Calu3 (cell line): ENCODE data around the gene CHMP4B. TPM values are rescaled to one million over a fixed set of nuclear protein-coding genes. Genes with fewer than 3 reads are reported as not detected.

Experiments
- BruUV-seq: library from RNA; stranded (reverse); fragments of 400-500 nt; replicated peaks from 2 replicates; lab custom pipeline; 2021; lab: Mats Ljungman, UMichigan
- CTCF ChIA-PET: fragments of 300-600 bp; sonication (Branson Sonifier 250); formaldehyde crosslinking; loops from one replicate; lab custom pipeline; 2022; ENCODE audit warnings: antibody characterized with exemption; lab: Charles Lee
- DNase-seq: peaks from one replicate; pipeline ENCODE4 v3.0.0; 2022
- H3K27ac Mint-ChIP-seq: one replicate; pipeline ENCODE4 v1.8.0; 2022; ENCODE audit warnings: mixed read lengths; ENCODE audit not compliant: unreplicated experiment
- H3K27me3 Mint-ChIP-seq: one replicate; pipeline ENCODE4 v1.8.0; 2022; ENCODE audit warnings: mixed read lengths; ENCODE audit not compliant: unreplicated experiment
- H3K36me3 Mint-ChIP-seq: one replicate; pipeline ENCODE4 v1.8.0; 2022; ENCODE audit warnings: mild to moderate bottlenecking, moderate library complexity, mixed read lengths; ENCODE audit not compliant: insufficient read depth, unreplicated experiment
- H3K4me1 Mint-ChIP-seq: one replicate; pipeline ENCODE4 v1.8.0; 2022; ENCODE audit warnings: mild to moderate bottlenecking, low read depth, mixed read lengths; ENCODE audit not compliant: unreplicated experiment
- H3K4me3 Mint-ChIP-seq: one replicate; pipeline ENCODE4 v1.8.0; 2022; ENCODE audit warnings: mild to moderate bottlenecking, low read depth, moderate library complexity, mixed read lengths; ENCODE audit not compliant: unreplicated experiment
- H3K9me3 Mint-ChIP-seq: one replicate; pipeline ENCODE4 v1.8.0; 2022; ENCODE audit warnings: low read depth, mixed read lengths; ENCODE audit not compliant: unreplicated experiment
- intact Hi-C: fragments of 100-400 bp; cut with micrococcal nuclease; formaldehyde crosslinking; loops from one replicate; pipeline ENCODE4 v1.10.0; 2022; ENCODE audit not compliant: unreplicated experiment
- total RNA-seq: library from RNA; stranded (reverse); gene quantifications from 2 replicates; pipeline ENCODE4 v1.2.3, GENCODE V29; 2022
- TF ChIP-seq, protein P1 (sequence below): fragments of 200-600 bp; IDR thresholded peaks from one replicate; pipeline ENCODE4 v1.8.0; 2022; ENCODE audit warnings: antibody characterized with exemption; ENCODE audit not compliant: unreplicated experiment

CHMP4B gene
- total RNA-seq, 1 experiment from 2014 or later, result 234 TPM

DNA sequence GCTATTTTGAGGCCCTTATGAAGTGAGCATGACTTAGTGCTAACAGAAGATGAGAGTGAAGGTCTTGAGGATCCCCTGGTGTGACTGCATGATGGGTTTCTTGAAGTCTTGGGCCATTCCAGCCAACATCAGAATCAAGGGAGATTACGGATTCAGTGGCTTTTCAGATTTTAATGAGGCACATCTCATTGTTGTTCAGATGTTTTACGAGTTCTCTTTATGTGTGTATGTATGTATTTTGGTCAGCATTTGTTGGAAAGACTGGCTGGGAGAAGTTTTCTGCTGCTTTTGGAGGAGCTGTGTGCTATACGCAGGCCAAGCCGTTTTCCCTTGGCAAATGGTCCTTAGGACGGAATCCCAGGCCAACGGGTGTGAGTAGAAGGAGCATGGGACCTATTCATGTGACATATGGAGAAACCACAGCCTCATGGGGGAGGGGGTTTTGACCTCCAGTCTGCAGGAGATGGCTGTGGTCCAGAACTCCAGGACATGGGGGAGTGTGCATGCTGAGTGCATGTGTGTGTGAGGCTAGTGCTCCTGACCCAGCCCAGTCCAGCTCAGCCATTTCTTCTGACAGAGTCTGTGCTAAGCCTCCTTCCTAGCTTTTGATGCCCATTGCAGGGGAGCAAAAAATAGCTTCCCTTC is 35.3 kb downstream of the CHMP4B start:
- H3K27ac Mint-ChIP-seq, result peak overlapping the region; percentile 45

DNA sequence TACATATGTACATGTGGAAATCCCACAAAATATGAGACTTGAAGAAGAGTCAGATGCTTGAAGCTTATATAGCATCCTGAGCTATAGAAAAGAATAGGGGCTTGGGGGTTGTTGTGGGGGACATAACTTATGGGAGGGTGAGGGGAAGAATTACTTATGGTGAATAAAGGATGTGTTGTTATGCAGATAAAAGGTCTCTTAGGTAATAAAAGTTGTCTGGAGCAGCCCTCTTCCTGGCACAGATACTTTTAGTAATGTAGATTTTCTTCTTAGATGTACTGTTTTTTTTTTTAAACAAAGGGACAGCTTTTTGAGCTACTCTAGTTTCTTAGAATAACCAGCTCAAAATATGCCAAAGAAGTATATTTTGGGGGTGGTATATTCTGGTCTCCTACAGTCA is 35.9 kb downstream of the CHMP4B start:
- TF ChIP-seq, protein P1, sequence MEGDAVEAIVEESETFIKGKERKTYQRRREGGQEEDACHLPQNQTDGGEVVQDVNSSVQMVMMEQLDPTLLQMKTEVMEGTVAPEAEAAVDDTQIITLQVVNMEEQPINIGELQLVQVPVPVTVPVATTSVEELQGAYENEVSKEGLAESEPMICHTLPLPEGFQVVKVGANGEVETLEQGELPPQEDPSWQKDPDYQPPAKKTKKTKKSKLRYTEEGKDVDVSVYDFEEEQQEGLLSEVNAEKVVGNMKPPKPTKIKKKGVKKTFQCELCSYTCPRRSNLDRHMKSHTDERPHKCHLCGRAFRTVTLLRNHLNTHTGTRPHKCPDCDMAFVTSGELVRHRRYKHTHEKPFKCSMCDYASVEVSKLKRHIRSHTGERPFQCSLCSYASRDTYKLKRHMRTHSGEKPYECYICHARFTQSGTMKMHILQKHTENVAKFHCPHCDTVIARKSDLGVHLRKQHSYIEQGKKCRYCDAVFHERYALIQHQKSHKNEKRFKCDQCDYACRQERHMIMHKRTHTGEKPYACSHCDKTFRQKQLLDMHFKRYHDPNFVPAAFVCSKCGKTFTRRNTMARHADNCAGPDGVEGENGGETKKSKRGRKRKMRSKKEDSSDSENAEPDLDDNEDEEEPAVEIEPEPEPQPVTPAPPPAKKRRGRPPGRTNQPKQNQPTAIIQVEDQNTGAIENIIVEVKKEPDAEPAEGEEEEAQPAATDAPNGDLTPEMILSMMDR, result no peak
- Mint-ChIP-seq H3K4me1 (peaks cover 52% of the 10 kb centered on the region), H3K27ac (no peak overlapping the region), H3K36me3 (peaks cover 39% of the 10 kb centered on the region), H3K4me3 (no peak overlapping the region), H3K9me3 (no peaks in the 10 kb centered on the region), H3K27me3 (no peaks in the 10 kb centered on the region)
- intact Hi-C loops, result no loop called here
- CTCF ChIA-PET, result interaction anchor here (0.7 kb wide), 1 partner anchor 86 kb away, joined by 3 read pairs; no protein-coding TSS in a partner anchor
- no TSS peak for BruUV-seq
- DNase-seq, result no peak

More for the DNA sequence above, 35.3 kb downstream of the CHMP4B start:
- H3K4me1 Mint-ChIP-seq, result peaks cover 58% of the 10 kb centered on the region
- H3K4me3 Mint-ChIP-seq, result no peak overlapping the region
- H3K9me3 Mint-ChIP-seq, result no peaks in the 10 kb centered on the region
- H3K27me3 Mint-ChIP-seq, result no peaks in the 10 kb centered on the region
- BruUV-seq, result no TSS peak
- TF ChIP-seq, protein P1, result no peak
- peaks cover 33% of the 10 kb centered on the region for H3K36me3 Mint-ChIP-seq
- intact Hi-C loops, result no loop called here
- DNase-seq, result no peak
- CTCF ChIA-PET, result interaction anchor here (0.5 kb wide), 1 partner anchor 1036 kb away, joined by 3 read pairs; no protein-coding TSS in a partner anchor

GRCh38 chr20:33848391-33848790 is 37.2 kb downstream of the CHMP4B start:
- no TSS peak for BruUV-seq
- Mint-ChIP-seq H3K4me1 (peaks cover 45% of the 10 kb centered on the region), H3K27ac (no peak overlapping the region), H3K9me3 (no peaks in the 10 kb centered on the region), H3K4me3 (no peak overlapping the region), H3K36me3 (peaks cover 52% of the 10 kb centered on the region), H3K27me3 (no peaks in the 10 kb centered on the region)
- DNase-seq, result no peak
- intact Hi-C loops, result no loop called here
- TF ChIP-seq, protein P1, result no peak
- CTCF ChIA-PET, result no interaction called here

GRCh38 chr20:33850159-33850558 is 39.0 kb downstream of the CHMP4B start:
- H3K27me3 Mint-ChIP-seq, result no peaks in the 10 kb centered on the region
- H3K36me3 Mint-ChIP-seq, result peaks cover 61% of the 10 kb centered on the region
- intact Hi-C loops, result no loop called here
- no peak overlapping the region for H3K4me3 Mint-ChIP-seq
- TF ChIP-seq, protein P1, result no peak
- CTCF ChIA-PET, result interaction anchor here (0.9 kb wide), 1 partner anchor 56 kb away, joined by 3 read pairs; no protein-coding TSS in a partner anchor
- BruUV-seq, result no TSS peak
- H3K4me1 Mint-ChIP-seq, result peaks cover 32% of the 10 kb centered on the region
- no peak overlapping the region for H3K27ac Mint-ChIP-seq
- no peak for DNase-seq
- no peaks in the 10 kb centered on the region for H3K9me3 Mint-ChIP-seq
